NCI-H774 (cell line): Measurements from ENCODE around the gene PSAP.

Experiments used
- DNase-seq: peaks from one replicate; lab custom pipeline; 2025; lab: John Stamatoyannopoulos, UW

Gene PSAP

GRCh38 chr10:71766717-71767419, 84.2 kb downstream of the PSAP start:
- DNase-seq = no peak
